GM21447 (cell line): Measurements from ENCODE around the gene ZNF773.

ENCODE experiments used
- ATAC-seq: cut with Tn5 transposase; IDR thresholded peaks from one replicate; pipeline ENCODE4 v1.9.1; 2021; ENCODE audit not compliant: unreplicated experiment

Gene ZNF773

DNA sequence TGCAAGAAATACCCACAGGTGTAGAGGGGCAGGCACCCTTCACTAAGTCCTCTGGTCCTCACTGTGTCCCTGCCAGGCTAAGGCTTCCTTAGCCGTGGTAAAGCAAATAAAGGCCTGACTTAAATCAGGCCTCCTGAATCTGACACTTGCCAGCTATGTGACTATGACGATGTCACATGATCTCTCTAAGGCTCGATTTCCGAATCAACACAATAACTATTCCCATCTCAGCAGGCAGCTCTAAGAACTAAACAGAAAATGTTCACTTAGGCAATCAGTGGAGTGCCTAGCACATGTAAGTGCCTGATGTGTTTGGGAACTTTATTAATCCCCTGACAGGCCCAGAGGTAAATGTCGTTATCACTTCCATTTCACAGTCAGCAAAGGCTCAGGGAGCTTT is 57.9 kb downstream of the ZNF773 start:
- no peak for ATAC-seq
